GM18519 (cell line): ENCODE data around the gene NSMCE1.
"Not testable (repeated sequence)": the region's sequence is repeated elsewhere in the genome, so short reads cannot be mapped to it uniquely, and the experiment has no call there.

Experiments
- ATAC-seq: cut with Tn5 transposase; IDR thresholded peaks from one replicate; pipeline ENCODE4 v1.9.1; 2021; ENCODE audit warnings: mild to moderate bottlenecking, moderate library complexity; ENCODE audit not compliant: unreplicated experiment, low FRiP score

NSMCE1 gene

DNA sequence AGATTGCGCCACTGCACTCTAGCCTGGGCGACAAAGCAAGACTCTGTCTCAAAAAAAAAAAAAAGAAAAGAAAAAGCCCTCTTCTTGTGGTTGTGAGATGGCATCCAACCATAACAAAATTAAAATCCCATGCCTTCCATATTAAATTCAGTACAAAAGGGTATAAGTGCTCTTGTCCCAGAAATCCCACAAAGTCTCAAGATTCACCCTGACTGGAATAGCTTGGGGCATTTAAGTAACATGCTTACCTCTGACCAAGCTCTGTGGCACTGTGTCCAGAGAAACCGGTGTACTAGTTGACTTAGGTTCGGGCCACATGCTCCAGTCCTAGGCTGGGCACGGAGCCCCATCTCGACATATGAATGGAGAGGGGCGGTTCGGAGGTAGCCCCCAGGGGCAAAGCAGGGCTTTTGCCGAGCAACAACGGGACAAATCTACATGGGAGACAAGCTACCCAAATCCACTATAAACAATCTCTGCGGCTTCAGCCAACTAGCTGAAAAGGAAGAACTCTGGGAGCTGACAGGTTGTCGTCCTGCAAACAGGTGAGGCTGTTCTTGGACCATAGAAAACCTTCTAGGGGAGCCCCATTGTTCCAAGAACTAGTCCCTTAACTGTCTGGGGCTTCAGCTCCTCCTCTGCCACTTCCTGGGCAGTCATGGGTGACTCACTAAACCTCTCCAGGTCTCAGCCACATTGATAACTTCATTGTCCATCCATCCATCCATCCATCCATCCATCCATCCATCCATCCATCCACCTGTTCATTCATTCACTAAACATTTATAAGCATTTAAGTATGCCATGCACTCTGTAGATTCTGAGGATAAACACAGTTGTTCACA is 34.9 kb upstream of the NSMCE1 start:
- ATAC-seq = no peak

DNA sequence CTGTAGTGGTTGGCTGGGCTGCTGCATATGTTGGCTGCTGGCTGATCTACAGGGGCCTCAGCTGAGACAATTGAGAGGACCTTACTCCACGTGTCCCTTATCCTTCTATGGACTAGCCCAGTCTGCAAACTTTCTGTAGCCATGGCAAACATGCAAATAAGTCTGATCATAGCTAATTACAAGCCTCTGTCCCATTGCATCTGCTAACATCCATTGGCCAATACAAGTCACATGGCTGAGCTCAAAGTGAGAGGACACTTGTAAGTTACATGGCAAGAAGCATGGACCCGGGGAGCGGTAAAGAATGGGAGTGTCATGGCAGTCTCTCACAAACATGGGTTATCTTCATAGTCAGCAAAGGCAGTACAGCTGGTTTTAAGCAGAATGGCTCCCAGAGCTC is 33.6 kb upstream of the NSMCE1 start:
- ATAC-seq = no peak

DNA sequence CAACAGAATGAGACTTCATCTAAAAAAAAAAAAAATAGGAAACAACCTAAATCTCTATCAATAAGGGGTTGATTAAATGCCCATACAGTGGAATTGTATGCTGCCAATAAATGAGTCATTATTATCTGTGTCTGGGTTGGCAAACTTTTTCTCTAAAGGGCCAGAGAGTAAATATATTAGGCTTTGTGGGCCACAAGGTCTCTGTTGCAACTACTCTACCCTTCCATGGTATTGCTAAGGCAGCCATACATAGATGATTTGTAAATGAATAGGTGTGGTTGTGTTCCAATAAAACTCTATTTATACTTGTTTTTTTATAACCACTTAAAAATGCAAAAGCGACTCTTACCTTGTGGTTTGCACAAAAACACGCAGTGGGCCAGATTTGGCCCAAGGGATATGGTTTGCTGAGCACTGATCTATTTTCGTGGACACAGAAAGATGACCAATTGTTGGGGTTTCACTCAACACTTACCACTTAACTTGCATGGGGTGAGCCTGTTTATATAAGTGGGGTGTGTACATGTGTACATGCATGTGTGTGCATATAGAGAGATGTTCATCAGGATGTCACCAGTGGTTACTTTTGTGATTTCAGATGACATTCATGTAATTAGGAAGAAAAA is 32.8 kb upstream of the NSMCE1 start:
- ATAC-seq = peak; percentile 66

DNA sequence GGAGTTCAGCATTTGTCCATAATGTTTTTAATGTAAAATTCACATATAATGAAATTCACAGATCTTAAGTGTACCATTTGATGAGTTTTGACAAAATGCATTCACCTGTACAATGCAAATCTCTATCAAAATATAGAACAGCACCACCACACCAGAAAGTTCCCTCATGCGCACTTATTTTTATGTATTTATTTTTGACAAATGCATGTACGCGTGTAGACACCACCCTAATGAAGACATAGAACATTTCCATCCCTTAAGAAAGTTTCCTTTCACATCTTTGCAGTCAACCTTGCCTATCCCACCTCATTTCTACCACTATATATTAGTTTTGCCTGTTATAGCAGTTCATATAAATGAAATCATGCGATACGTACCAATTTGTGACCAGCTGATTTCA is 29.6 kb upstream of the NSMCE1 start:
- no peak for ATAC-seq

DNA sequence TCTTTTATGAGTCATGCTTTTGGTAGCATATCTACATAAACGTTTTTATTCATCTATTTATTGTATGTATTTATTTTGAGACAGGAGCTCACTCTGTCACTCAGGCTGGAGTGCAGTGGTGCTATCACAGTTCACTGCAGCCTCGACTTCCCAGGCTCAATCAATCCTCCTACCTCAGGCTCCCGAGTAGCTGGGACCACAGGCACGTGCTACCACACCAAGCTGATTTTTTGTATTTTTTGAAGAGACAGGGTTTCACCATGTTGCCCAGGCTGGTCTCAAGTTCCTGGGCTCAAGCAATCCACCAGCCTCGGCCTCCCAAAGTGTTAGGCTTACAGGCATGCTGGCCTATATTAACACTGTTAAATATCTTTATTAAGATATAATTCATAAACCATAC is 24.8 kb upstream of the NSMCE1 start:
- no peak for ATAC-seq

DNA sequence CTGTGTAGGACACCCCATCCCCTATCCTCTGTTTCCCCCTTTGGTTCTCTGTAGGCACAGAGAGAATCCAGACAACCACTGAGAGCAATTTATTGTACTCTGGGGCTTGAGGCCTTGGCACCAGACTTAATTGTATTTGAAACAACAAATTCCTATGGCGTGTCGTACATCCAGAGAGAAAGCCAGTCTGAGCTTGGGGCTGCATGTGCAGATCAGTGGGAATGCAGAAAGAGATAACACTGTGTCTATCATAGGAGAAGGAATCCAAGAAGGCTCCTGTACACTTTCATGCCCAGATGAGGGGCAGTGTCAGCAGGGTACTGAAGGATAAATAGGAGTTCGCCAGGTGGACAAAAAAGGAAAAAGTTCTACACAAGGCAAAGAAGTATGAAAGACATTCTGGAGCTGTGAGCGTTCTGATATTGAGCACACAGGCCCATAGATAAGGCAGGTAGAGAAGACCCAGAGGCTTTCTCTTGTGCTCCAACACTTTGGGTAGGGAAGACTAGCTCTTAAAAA is 23.2 kb upstream of the NSMCE1 start:
- ATAC-seq = no peak

DNA sequence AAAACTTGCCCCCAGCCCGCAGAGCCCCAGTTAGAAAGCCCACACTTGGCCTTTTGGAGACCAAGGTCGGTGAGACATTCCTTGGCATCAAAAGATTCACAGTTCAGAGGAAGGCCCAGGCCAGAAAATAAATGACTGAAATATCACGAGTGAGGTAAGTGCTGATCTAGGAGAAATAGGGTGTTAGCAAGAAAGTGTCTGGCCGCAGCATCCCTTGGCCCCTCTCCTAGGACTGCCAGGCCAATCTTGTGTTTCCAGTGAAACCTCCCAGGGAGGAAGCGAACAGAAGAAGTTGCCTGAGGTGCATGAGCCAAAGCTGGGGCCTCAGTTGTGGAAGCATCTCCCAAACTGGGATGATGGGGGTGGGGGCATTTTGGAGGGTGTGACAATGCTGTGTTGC is 22.5 kb upstream of the NSMCE1 start:
- no peak for ATAC-seq

DNA sequence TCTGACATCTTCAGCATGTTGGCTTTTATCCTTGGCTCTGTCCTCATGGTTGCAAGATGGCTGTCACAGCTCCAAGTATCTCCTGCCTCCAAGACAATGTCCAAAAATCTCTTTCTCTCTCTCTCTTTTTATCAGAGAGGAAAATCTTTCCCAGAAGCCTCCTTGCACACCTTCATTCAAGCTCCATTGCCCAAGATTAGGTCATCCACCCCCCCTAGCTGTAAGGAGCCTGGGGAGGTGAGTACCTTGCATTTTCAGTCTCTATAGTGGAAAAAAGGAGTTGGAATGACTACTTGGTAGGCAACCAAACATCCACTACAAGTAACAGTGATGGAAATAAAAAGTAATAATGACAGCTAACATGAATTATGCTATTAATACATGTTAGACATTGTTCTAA is 22.0 kb upstream of the NSMCE1 start:
- ATAC-seq = no peak

DNA sequence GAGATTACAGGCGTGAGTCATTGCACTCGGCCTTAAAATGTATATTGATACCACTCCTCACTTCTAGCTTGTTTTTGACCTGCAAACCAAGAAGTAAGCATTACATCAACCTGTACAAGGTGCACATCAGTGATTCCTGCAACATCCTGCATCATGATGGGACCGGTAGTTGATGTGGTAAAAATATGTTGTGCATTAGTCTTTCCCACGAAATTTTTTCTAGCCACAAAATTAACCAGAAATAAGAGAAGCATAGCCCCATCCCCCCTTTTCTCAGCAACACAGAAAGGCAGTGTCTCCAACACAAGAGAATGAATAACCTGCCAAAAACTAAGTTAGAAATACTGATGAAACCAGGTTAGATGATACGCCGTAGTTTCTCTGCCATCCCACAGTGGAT is 21.1 kb upstream of the NSMCE1 start:
- no peak for ATAC-seq

DNA sequence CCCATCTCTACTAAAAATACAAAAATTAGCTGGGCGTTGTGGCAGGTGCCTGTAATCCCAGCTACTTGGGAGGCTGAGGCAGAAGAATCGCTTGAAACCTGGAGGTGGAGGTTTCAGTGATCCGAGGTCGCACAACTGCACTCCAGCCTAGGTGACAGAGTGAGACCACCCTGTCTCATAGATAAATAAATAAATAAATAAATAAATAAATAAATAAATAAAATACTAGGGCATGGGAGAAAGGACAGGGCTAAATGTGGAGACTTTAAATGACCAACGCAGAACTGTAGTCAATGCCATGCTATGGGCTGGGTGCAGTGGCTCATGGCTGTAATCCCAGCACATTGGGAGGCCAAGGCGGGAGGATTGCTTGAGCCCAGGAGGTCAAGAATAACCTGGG is 19.7 kb upstream of the NSMCE1 start:
- ATAC-seq = not testable (repeated sequence)

DNA sequence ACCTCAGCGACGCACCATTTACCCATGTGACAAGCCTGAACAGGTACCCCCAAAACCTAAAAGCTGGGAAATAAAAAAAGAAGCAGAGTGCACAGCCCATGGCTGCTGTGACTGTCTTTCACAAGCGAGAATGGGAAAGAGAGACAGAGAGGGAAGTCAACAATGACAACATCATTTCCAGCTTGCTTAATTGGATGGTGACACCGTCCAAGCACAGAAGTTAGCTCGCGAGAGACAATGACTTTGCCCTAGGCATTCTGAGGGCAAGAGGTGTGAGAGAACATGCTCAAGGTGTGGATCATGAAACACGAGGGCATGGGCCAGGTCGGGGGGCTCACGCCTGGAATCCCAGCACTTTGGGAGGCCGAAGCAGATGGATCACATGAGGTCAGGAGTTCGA is 19.3 kb upstream of the NSMCE1 start:
- no peak for ATAC-seq

DNA sequence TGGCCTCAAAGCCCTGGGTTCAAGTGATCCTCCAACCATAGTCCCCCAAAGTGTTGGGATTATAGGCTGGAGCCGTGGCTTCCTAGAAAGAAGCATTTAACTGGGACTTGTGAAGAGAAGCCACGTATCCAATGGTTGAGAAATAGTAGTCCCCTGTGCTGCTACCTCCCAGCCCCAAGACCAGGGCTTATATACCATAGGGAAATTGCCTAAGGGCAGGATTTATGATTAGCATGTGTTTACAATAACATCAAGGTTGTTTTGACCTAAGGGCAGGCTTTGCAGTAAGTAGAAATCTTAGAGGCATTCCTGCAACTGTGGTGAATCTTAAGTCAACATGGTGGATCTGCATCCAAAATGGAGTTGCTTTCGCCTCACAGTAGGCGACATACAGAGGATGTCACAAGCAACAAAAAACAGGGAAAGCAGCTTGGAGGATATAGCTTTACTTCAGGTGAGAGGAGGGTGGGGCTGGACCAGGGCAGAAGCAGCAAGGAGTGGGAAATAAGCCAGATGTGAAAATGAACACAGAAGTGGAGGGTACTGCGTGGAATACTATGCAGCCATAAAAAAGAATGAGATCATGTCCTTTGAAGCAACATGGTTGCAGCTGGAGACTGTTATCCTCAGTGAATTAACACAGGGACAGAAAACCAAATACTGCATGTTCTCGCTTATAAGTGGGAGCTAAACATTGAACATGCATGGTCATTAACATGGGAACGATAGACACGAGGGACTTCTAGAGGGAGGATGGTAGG is 18.7 kb upstream of the NSMCE1 start:
- no peak for ATAC-seq

DNA sequence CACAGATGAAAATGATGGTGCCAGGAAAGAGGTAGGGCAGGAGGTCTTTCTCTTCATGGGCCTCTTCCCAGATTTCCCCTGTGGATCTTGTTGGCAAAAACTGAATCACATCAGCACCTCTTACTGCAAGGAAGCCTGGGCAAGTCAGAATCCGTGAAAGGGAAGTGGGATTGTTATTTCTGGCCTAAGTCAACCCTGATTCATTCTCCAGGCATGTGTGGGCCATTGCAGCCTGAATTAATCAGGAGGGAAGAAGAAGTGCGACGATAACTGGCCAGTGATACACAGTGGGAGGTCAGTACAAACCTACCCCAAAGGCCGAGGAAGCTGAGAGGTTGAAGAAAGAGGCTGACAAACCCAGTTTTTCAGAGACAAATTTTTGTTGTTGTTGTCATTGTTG is 17.9 kb upstream of the NSMCE1 start:
- no peak for ATAC-seq

DNA sequence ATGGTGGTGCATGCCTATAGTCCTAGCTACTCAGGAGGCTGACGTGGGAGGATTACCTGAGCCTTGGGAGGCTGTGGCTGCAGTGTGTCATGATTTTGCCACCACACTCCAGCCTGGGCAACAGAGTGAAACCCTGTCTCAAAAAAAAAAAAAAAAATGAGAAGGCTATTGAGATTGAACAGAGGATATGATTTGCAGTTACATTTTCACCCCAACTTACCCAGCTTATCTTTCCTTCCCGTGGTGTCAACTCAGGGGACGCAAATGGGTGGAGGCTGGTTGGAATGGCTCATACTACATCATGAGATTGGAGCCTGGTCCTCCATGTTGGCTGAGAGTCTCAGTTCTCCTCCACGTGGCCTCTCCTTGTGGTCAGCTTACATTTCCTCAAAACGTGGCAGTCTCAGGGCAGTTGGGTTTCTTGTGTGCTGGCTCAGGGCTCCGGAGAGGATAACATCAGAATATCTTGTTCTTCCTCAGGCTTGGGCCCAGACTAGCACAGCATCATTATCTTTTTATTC is 17.2 kb upstream of the NSMCE1 start:
- ATAC-seq = no peak

DNA sequence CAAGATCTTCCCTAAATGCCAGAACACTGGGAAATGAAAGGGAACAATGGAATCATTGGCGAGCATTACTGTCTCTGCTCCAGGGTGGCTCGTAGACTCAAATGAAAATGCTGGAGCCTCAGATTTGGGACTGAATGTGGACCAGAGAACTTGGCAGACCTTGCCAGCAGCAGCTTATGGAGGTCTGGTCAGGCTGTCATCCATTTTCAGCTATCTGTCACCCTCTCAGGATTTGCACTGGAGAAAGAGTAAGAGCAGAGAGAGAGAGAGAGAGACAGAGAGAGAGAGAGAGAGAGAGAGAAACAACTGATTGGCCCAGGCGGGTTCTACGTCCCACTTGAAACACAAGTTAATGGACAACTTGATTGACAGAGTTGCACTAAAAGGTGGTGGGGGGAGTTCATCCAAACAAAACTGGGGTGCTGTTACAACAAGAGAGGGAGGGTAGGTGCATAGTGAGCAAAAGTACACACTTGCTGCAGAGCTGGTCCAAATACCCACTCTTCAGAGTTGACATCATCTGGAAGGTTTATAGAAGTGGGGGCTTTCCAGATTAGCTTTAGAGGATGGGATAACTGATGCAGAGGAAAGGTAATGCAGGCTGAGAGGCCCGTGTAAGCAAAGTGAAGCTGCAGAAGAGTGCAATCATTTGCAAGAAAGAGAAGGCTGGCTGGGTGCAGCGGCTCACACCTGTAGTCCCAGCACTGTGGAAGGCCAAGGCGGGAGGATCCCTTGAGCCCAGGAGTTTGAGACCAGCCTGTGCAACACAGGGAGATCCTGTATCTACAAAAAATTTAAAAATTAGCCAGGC is 16.5 kb upstream of the NSMCE1 start:
- ATAC-seq = no peak

DNA sequence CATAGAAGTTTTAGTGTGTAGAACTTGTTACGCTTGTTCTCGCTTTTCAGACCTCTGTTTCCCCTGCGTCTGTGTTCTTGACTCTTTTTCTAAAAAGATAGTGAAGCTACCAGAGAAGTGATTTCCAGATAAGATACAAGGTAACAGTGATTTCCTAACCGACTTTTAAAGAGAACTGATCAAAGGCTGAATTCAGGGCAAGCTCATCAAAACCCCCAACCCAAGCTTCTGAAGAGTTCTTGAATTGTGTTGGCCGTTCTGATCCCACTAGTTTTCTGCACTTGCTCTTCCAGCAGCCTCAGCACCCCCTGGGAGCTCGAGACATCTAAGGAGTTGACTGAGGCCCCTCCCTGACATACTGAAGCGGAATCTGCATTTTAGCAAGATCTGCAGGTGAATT is 12.7 kb upstream of the NSMCE1 start:
- no peak for ATAC-seq

DNA sequence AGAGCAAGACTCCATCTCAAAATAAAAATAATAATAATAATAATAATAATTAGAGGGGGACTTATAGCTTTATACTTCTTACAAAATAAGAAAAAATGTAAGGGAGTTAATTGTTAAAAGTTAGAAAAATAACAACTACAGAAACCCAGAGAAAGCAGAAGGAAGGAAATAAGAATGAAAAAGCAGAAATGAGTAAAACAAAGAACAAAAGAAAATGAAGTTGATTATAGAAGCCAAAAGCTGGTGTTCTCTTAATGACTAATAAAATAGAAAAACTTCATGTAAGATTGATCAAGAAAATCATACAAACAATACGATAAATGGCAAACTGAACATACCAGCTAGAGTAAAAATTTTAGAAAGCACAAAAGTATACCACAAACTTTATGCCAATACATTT is 6.8 kb upstream of the NSMCE1 start:
- no peak for ATAC-seq

DNA sequence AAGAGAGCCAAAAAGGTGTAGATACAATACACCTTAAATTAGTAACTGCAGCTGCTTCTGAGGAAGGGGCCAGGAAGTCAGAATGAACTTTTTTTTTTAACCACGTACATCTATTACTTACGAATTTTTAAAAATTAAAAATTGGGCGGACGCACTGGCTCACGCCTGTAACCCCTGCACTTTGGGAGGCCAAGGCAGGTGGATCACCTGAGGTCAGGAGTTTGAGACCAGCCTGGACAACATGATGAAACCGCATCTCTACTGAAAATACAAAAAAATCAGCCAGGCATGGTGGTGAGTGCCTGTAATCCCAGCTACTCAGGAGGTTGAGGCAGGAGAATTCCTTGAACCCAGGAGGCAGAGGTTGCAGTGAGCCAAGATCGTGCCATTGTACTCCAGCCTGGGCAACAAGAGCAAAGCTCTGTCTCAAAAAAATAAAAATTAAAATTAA is 5.9 kb upstream of the NSMCE1 start:
- not testable (repeated sequence) for ATAC-seq

DNA sequence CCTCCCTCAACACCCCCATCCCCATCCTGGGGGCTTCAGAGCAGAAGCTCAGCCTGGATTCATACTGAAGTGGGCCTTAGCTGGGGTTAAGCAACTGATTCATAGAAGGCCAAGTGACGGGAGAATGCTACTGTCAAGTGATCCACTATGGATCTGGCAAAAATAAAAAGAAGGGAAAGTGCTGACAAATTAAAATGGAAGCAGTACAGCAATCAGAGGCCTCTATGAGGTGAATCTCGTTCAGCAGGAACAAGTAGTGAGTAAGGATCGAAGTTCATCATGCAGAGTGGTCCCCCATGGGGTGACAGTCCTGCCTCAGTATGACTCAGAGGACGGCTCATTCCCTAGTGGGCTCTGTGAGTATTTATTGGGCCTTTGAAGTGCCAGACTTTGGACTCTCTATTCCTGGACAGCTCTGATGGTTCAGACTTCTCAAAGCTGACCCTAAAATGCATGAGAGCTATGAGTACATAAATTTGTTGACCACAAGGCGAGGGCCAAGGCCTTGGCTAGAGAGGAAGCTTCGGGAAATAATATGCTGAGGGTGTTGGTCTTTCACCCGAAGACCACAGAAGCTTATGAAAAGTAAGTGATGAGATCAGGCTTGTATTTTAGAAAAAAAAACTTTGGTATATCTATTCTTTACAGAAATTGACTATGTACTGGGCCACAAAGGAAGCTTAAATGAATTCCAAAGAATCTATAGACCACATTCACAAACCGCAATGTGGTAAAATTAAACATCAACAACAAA is 5.3 kb upstream of the NSMCE1 start:
- no peak for ATAC-seq

DNA sequence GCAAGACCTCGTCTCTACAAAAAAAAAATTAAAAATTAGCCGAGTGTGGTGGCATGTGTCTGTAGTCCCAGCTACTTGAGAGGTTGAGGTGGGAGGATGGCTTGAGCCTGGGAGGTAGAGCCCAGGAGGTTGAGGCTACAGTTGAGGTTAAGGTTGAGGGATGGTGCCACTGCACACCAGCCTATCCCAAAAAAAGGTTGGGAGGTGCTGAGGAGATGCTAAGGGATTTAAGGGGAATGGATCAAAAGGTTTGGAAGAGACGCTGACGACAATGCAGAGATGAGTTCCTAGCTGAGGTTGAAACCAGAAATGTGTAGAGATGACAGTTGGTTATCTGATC is 4.7 kb upstream of the NSMCE1 start:
- no peak for ATAC-seq
